HG02970 (cell line): ENCODE measurements around the gene TCAIM.

Experiments used
- ATAC-seq: cut with Tn5 transposase; IDR thresholded peaks from one replicate; pipeline ENCODE4 v1.9.1; 2021; ENCODE audit warnings: mild to moderate bottlenecking, moderate library complexity, moderate number of reproducible peaks; ENCODE audit not compliant: unreplicated experiment, low FRiP score

Gene TCAIM, protein sequence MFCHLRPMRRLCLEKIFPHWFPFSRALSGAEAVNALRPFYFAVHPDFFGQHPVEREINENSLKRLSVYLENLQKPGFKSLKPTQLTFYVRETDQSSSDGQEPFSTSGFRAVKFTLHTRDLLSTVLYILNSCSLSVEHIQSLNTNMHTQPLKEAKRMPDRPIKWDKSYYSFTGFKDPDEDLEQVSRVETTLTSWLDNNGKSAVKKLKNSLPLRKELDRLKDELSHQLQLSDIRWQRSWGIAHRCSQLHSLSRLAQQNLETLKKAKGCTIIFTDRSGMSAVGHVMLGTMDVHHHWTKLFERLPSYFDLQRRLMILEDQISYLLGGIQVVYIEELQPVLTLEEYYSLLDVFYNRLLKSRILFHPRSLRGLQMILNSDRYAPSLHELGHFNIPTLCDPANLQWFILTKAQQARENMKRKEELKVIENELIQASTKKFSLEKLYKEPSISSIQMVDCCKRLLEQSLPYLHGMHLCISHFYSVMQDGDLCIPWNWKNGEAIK

DNA sequence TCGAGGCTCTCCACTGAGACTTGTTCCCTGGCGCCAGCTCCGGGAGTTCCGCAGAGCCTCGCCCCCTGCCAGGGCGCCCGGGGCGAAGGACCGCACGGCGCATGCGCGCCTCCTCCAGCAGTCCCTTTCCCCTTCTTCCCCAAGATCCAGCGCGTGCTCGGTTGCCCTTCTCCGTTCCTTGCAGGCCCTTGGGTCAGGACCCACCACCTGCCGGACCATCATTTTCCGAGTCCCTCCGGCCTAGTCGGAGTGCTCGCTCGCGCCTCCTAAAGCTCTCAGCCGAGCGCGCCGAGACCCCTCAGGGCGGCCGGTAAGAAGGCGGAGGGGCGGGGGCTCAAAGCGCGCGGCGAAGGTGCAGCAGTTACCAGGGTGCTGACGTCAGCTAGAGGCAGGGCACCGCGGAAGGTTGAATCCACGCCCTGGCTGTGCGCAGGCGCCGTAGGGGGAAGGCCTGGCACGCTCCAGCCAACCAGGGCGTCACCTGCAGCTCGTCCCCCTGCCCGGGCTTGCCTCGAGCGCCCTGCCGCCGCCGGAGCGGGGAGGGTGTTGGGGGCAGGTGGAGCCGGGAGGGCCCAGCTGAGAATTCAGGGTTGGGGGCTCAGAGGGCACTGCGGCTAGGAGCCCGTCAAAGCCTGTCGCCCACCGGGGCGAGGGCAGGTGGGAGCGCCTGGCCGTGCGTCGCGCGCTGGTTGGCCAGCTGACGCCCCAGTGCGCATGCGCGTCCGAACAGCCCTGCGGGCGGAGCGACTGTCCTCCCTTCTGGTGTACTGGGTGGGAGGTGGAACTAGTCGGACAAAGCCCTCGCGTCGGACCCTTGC lies at the start of gene TCAIM:
TCAIM (plus strand) TSS at position 757 of the 818 bp plus-strand sequence. CDS start 16,017 bp downstream, outside the sequence.
- ATAC-seq: peak; percentile 88

GRCh38 chr3:44289882-44290462 lies 48.6 kb upstream of the TCAIM start:
- no peak for ATAC-seq

GRCh38 chr3:44292276-44292675 lies 46.3 kb upstream of the TCAIM start:
- ATAC-seq: no peak

- no peak for ATAC-seq
Observed at GRCh38 chr3:44292947-44293346, 45.6 kb upstream of the TCAIM start.

GRCh38 chr3:44297255-44297654 lies 41.3 kb upstream of the TCAIM start:
- ATAC-seq: no peak

DNA sequence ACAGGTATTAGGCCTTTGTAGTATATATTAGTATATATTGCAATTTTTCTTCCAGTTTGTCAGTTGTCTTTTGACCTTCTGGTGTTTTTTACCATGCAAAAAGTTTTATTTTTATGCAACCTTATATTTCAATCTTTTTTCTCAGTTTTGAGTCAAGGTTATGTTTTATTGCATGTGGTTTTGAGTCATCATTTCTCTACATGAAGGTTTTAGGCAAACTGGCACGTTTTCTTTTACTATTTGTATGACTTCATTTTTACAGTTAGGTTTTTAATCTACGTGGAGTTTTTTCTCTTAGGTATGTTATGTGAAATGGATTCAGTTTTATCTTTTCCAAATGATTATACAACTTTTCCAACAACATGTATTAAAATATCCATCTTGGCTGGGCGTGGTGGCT lies 36.8 kb upstream of the TCAIM start:
- ATAC-seq: no peak

DNA sequence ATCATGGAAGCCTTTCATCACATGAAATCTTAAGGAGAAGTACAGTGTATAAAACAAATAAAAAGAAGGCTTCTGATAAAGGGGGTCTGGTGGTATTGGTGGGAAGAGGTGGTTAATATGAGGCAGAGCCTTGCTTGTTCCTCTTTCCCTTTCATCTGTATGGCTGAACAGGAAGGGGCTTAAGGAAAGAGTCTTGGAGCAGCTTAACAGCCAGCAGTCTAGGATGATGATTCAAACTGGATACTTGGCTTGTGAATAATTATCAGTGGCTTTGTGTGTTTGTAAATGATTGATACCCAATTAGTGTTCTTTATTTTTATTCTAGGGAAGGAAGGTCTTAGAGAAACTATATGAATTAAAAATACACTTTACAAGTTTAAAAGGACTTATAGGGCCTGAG lies 29.1 kb upstream of the TCAIM start:
- ATAC-seq: no peak

DNA sequence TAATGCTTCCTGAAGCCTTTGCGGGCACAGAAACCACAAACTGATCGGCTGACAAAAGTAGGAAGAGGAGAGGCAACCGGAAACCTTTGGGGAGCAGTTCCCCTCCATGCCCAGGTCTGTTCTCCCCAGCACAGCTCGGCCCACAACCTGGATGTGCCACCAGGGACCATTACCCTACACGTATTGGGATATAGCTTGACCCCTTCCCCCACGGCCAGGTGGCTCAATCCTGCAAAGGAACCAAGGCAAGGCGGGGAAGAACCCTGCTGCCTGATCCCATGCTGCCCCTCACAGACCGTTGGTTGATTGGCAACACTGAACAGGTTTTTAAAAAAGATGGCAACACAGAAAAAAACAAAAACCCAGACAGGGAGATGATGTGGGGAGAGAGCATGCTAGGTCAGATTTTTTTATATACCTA lies 19.7 kb upstream of the TCAIM start:
- ATAC-seq: no peak

DNA sequence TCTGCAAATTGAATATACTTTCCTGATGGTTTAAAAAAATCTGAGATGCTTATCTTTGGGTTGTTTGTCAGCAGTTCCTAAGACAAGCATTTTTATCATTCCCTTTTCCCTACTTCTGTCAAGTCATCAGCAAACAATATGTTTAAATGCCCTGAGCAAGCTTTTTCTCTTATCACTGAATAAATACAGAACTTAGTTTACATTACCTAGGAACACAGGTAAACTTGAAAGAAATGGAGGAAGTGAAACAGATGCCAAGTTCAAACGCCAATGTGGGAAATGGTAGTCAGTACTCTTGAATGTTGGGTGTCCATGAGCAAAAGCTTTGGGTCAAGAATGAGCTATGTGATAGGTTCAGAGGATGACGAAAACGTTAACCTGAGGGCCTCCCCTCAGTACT lies 17.2 kb upstream of the TCAIM start:
- no peak for ATAC-seq

DNA sequence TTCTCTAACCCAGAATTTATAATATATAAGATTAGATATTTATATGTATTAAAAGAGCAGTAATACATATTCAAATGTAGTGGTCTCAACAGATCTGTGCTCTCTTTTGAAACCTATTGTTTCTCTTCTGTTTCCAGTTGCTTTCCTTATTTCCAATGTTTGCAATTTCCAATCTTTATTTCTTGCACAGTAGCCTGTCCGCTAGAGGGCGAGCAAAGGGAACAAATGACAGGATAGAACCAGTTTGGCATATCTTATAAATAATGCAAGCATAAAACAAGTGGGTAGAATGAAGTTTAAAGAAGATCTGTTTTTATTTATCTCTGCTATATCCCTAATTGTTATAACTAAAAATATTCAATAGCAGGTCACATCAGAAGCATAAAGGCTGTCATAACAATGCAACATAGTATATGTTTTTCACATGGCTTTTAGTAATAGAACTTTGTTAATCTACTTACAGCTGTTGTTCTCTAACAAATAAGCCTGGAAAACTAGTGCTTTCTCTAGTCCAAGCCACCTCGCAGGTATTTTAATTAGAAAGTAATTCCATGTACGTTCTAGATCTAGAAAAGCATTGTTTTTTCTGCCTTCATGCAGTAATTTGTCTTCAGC lies 15.1 kb upstream of the TCAIM start:
- no peak for ATAC-seq

DNA sequence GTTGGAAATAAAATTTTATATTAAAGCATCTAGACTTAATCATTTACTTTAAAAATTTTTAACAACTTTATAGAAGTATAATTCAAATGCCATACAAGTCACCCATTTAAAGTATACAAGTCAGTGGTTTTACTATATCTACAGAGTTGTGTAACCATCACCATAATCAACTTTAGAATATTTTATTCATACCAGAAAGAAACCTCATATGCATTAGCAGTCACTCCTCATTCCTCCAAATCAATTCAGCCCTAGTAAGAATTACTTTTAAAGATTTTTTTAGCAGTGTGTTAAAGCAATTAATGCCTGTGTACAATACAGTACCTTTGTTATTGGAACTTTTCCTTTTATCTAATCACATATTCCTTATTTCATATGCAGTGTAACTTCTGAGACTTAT lies 14.0 kb upstream of the TCAIM start:
- no peak for ATAC-seq

GRCh38 chr3:44326019-44326418 lies 12.5 kb upstream of the TCAIM start:
- ATAC-seq: no peak

- ATAC-seq: no peak
Observed at GRCh38 chr3:44326515-44326914, 12.1 kb upstream of the TCAIM start.

GRCh38 chr3:44329946-44330345 lies 8.6 kb upstream of the TCAIM start:
- ATAC-seq: no peak

GRCh38 chr3:44330444-44330843 lies 8.1 kb upstream of the TCAIM start:
- ATAC-seq: no peak

DNA sequence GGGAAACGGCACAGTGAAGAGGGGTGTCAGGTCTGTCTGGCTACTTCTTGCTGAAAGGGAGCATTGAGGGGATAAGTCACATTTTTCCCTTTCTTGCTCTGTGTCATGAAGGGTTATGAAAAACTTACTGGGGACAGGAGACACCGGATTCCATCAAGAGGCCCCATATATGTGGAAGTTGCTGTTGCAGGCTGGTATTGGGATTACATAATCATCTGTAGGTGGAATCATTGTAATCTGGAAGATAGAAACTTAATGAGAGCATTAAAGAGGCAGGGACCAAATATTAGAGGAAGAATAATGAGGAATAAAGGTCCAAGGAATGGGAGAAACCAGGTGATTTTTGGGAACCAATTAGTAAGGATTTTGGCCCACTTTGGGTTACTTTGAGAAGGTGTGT lies 4.2 kb upstream of the TCAIM start:
- ATAC-seq: no peak

GRCh38 chr3:44337248-44337785 lies 1.2 kb upstream of the TCAIM start:
- ATAC-seq: no peak

GRCh38 chr3:44338828-44339127 lies 212 bp downstream of the TCAIM start:
- no peak for ATAC-seq

GRCh38 chr3:44339181-44340057 lies 853 bp downstream of the TCAIM start:
- no peak for ATAC-seq

- ATAC-seq: no peak
Observed at GRCh38 chr3:44340058-44340395, 1.5 kb downstream of the TCAIM start.
